ENCODE results near the gene SEH1L. TPM values are rescaled to one million over a fixed set of nuclear protein-coding genes. Genes with fewer than 3 reads are reported as not detected.

The SEH1L gene
- total RNA-seq, 1 experiment from 2014 or later: 61.2 TPM

DNA sequence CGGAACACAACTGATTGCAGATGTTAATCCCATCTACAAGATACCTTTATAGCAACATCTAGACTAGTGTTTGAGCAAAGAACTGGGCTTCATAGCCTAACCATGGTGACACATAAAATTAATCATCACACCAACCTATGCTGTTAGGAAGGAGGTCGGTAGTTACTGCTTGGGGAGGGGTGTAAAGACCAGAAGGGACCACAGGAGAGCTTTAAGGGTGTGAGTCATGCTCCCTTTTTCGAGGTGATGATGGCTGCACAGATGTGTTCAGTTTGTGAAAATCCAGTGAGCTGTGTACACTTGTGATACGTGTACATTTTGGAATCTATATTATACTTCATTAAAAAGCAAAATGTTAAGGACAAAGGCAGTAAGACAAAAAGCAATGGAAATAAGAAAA, 4.6 kb upstream of the SEH1L start:
- Histone ChIP-seq H2AFZ (ENCODE audit: low read length) (no peak overlapping the region), H3K9me2 (replicated peaks; ENCODE audit: low read length) (no peaks in the 10 kb centered on the region), H3K27me3 (ENCODE audit: low read length) (no peaks in the 10 kb centered on the region), H3K4me1 (ENCODE audit: insufficient read depth, low read length) (peaks cover 4% of the 10 kb centered on the region; the same call in 1 of the 2 replicates), H3K79me2 (ENCODE audit: low read length) (peaks cover 18% of the 10 kb centered on the region), H3K27ac (ENCODE audit: low read length) (no peak overlapping the region), H4K20me1 (ENCODE audit: low read length) (no peaks in the 10 kb centered on the region), H3K9me3 (ENCODE audit: low read length) (no peaks in the 10 kb centered on the region), H3K9ac (ENCODE audit: low read length) (no peak overlapping the region), H3K36me3 (ENCODE audit: low read depth, low read length) (no peaks in the 10 kb centered on the region), H3K4me2 (ENCODE audit: low read length) (no peak overlapping the region), H3K4me3 (ENCODE audit: low read length) (no peak overlapping the region), H3F3A (ENCODE audit: low read length, unreplicated experiment) (no peaks in the 10 kb centered on the region)
- no peak for DNase-seq
- CTCF ChIA-PET: no interaction called here
- TF ChIP-seq EZH2phosphoT487 (IDR thresholded peaks at IDR 0.05; ENCODE audit: borderline replicate concordance, low read length) (no peak), EZH2 (IDR thresholded peaks at IDR 0.05; ENCODE audit: low read length, unreplicated experiment) (no peak)
- TF ChIP-seq, protein P1, sequence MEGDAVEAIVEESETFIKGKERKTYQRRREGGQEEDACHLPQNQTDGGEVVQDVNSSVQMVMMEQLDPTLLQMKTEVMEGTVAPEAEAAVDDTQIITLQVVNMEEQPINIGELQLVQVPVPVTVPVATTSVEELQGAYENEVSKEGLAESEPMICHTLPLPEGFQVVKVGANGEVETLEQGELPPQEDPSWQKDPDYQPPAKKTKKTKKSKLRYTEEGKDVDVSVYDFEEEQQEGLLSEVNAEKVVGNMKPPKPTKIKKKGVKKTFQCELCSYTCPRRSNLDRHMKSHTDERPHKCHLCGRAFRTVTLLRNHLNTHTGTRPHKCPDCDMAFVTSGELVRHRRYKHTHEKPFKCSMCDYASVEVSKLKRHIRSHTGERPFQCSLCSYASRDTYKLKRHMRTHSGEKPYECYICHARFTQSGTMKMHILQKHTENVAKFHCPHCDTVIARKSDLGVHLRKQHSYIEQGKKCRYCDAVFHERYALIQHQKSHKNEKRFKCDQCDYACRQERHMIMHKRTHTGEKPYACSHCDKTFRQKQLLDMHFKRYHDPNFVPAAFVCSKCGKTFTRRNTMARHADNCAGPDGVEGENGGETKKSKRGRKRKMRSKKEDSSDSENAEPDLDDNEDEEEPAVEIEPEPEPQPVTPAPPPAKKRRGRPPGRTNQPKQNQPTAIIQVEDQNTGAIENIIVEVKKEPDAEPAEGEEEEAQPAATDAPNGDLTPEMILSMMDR (conservative IDR thresholded peaks at IDR 0.05; ENCODE audit: low read depth, low read length): no peak
- POLR2A ChIA-PET (ENCODE audit: unreplicated experiment): interaction anchor here (0.6 kb wide), 1 partner anchor 59 kb away, joined by 5 read pairs; the partner anchor contains the start of gene PTPN2
- no TSS peak for BruUV-seq (replicated peaks)
- intact Hi-C loops (cut with micrococcal nuclease): no loop called here
- ATAC-seq: no peak

DNA sequence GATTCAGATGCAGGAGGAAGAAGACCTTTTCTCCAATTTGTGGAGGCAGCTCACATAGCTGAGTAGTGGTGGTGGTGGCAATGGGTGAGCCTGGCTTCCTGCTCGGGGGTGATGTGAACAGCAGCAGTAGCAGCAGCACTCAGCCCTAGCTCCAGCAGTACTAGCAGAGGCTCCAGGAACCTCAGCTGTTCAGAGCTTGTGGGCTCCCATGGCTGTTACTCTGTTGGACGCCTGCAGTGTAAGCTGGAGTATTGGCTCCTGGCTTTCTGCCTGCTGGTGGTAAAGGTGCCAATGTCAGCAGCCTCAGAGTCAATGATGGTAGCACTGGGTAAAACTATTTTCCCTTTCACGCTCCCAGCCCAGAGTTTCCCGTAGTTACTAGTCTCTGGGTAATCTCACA, 3.1 kb upstream of the SEH1L start:
- intact Hi-C loops (cut with micrococcal nuclease): loop anchor here (5.0 kb wide), 1 partner anchor 567 kb away; the partner anchor contains the start of gene AFG3L2
- Histone ChIP-seq H3K79me2 (ENCODE audit: low read length) (peaks cover 31% of the 10 kb centered on the region), H2AFZ (ENCODE audit: low read length) (no peak overlapping the region), H3F3A (ENCODE audit: low read length, unreplicated experiment) (no peaks in the 10 kb centered on the region), H3K9me2 (replicated peaks; ENCODE audit: low read length) (no peaks in the 10 kb centered on the region), H3K4me3 (ENCODE audit: low read length) (no peak overlapping the region), H3K36me3 (ENCODE audit: low read depth, low read length) (0 out of 2 replicates have a peak, but pooled peaks cover 3% of the 10 kb centered on the region), H3K9ac (ENCODE audit: low read length) (no peak overlapping the region), H3K27me3 (ENCODE audit: low read length) (no peaks in the 10 kb centered on the region), H3K27ac (ENCODE audit: low read length) (no peak overlapping the region), H3K4me1 (ENCODE audit: insufficient read depth, low read length) (peaks cover 13% of the 10 kb centered on the region; the same call in 1 of the 2 replicates), H4K20me1 (ENCODE audit: low read length) (no peaks in the 10 kb centered on the region), H3K9me3 (ENCODE audit: low read length) (no peaks in the 10 kb centered on the region), H3K4me2 (ENCODE audit: low read length) (no peak overlapping the region)
- no TSS peak for BruUV-seq (replicated peaks)
- TF ChIP-seq EZH2 (IDR thresholded peaks at IDR 0.05; ENCODE audit: low read length, unreplicated experiment) (no peak), EZH2phosphoT487 (IDR thresholded peaks at IDR 0.05; ENCODE audit: borderline replicate concordance, low read length) (no peak)
- TF ChIP-seq, protein P1 (conservative IDR thresholded peaks at IDR 0.05; ENCODE audit: low read depth, low read length): no peak
- ATAC-seq: no peak
- DNase-seq: no peak
- ChIA-PET CTCF (interaction anchor here (0.6 to 0.9 kb wide), 2 partner anchors 10 to 100 kb away, joined by 3 to 5 read pairs; no protein-coding TSS in a partner anchor), POLR2A (ENCODE audit: unreplicated experiment) (no interaction called here)

All from PC-3 (cell line).